COR-L47 (cell line): ENCODE measurements around the gene CDC45.

ENCODE experiments used
- DNase-seq: peaks from one replicate; lab custom pipeline; 2025; lab: John Stamatoyannopoulos, UW

The CDC45 gene

DNA sequence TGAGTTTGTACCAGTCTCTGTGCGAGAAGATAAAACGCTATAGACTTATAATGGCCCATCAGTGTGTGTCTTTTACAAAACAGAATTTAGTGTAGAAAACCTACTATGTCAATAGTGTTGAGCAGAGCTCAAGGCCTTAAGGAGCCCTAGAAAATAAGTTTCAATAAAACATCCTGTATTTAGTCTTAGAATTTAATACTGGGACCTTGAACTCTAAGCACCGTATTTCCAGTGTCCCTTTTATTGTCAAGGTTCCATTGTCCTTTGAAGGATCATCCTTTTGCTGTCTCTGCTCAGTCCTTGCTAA is 16.6 kb downstream of the CDC45 start:
- DNase-seq = no peak

DNA sequence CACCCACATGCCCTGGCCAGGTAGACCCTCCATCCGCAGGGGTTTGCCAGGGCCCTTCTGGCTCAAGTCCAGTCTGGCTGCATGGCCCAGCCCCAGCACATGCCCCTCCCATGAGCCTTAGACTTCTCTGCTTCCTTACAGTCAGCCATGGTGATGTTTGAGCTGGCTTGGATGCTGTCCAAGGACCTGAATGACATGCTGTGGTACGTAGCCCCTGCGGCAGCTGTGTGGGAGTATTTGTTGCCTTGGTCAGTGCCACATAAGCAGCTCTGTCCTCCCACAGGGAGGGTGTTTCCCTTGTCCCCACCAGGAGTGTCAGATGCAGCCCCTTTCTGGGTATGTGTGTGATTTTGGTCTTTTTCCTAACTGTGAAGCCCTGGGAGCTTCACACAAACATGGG is 17.5 kb downstream of the CDC45 start:
- peak; percentile 82 for DNase-seq

DNA sequence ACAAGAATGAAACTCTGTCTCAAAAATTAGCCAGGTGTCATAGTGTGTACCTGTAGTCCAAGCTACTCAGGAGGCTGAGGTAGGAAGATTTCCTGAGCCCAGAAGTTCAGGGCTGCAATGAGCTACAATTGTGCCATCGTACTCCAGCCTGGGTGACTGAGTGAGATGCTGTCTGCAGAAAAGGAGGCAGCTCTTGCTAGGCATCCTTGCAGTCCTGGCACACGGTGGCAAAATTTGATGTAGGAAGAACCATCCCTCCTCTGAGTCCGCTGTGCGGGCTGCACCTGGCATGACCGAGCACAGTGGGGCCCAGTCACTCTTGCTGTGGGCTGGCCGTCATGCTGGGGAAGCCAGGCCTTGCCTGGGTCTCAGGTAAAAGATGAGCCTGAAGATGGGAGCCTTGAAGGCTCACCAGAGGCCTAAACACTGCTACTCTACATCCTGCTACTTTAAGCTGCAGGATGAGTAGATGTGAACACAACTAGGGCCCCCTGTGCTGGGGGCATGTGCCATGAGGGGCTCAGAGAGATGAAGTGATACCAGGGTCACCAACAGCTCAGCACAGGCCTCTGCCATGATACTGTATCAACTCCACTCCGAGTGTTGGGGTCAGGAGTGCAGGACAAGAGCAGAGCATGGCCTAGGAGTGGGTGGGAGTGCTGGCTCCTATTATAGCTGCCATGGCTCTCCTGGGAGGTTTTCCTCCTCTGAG is 18.6 kb downstream of the CDC45 start:
- no peak for DNase-seq

DNA sequence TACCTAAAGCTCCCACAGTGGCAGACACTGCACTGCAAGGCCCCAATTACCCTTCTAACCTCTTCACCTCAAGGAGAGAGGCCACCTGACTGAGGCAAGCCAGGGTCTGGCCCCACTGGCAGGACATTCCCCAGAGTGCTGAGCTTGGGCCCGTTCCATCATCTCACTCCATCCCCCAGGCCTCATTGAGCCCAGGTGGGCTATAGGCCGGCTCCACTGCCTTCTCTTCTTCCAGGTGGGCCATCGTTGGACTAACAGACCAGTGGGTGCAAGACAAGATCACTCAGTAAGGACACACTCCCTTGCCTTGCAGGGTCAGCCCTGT is 19.1 kb downstream of the CDC45 start:
- DNase-seq = no peak

DNA sequence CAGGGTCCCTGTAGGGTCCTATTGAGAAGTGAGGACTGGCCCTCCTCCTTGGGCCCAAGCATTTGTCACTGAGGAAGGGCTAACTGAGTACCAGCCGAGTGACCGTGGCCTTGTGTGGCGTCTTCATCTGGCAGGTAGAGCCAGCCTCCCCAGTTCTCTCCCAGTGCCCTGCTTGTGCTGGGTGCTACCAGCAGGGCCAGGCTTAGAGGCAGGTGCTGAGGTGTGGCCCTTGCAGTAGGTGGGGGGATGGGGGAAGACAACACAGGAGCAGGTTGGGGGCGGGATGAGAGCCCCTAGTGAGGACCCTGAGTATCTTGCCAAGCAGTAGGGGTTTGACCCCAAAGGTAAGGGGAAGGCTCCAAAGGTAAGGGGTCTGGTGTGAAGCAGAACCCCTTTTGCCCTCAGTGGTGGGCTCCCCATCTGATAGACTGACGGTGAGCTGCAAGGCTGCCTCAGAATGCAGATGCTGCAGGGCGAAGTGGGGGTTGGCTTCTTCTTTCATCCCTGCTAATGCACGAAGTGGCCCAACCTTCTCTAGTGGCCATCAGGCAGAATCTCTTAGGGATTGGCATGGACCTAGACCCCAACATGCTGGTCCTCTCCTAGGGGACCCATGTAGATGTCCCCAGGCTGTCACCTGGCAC is 19.6 kb downstream of the CDC45 start:
- DNase-seq = no peak

DNA sequence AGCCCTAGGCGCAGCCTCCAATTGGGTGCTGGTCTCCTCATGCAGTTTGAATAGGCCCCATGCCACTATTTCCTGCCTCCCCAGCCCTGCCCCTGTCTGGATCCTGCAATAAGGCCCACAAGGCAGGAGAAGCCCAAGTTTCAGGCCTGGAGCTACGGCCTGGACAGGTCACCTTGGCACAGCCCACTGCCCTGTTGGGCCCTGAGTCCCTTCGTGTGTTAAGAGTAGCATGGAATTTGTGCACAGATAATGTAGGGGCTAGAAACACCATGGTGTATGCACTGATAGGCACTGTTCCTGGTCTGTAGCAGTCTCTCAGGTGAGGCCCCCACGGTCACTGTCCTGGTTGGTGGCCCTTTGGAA is 20.1 kb downstream of the CDC45 start:
- DNase-seq = no peak

DNA sequence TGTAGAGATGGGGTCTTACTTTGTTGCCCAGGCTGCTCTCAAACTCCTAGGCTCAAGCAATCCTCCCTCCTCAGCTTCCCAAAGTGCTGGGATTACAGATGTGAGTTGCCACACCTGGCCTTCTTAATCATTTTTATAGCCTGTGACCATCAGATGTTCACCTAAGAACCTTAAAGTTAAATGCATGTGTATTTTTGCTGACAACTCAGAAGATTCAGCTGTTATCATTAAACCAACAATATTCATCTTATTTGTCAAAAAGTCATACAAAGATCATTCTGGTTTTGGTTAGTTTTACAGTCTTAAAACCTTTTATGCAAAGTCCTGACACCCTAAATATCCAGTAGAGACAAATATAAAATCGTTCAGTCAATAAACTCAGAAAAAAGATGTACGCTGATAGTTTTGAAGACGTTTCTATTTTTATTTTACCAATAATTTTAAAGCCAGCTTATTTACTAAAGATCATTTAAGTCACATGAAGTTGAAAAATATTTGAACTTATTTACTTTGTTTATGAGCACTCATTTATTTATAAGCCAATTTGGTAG is 22.3 kb downstream of the CDC45 start:
- no peak for DNase-seq

DNA sequence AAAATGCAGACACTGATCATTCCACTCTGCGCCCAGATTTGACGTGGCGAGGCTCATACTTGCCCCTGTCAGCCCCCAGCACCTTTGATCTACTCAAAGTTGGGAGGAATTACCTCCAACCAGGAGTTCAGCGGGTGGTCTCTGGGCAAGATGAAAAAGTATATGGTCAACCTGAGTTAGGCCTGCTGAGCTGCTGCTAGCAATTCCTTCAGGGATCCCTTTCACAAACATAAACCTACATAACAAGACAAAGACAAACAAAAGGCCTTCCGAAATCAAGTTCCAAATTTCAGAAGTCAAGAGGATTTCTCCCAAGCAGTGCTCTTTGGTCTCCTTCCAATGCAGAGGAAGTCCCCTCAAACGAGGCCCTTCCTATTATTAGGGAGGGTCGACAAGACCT is 23.6 kb downstream of the CDC45 start:
- DNase-seq = no peak

DNA sequence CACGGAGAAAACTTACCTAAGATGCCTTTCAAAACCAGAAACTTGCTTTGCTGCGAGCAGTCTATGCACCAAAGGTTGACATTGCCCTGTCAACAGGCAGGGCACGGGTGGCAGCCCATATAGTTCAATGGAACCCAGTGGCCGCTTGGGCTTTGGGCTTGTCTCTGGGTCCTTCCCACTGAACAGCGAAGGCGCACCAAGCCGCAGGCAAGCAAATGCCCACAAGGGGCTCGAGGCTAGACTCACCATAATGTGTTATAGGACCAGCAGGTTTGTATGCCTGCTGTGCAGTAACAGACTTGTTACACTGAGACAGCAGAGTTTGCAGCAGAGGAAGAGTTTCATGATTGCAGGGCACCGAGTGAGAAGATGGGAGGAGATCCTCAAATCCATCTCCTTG is 24.1 kb downstream of the CDC45 start:
- DNase-seq = no peak

DNA sequence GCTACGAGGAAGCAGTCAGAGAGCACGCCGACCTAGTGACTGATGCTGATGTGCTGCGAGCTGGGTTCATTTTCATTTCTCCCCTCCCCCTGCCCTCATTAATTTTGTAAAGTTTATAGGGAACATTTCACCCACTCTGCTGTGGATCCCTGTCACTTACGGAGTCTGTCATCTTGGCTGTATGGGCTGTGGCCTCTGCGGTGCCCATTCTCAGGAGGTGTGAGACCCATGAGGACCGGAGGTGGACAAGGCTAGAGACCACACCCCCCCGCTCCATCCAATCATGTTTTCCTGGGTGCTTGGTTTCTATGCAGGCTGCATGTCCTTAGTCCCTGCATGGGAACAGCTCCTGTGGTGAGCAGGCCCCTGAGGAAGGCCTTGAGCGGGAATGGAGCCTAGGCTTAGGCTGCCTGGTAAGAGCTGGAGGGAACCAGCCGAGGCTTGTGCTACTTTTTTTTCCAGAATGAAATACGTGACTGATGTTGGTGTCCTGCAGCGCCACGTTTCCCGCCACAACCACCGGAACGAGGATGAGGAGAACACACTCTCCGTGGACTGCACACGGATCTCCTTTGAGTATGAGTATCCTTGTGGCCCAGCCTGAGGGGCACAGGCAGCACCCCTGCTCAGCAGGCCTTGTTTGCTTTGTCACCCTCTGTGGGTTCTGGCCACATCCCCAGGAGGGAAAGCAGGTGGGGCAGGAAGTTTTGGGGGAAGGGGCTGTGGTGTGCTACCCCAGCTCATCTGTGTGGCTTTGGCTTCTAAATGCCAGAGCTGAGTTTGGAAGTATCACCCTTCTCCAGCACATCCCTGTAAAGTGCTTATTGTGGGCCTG is 25.4 kb downstream of the CDC45 start:
- no peak for DNase-seq

DNA sequence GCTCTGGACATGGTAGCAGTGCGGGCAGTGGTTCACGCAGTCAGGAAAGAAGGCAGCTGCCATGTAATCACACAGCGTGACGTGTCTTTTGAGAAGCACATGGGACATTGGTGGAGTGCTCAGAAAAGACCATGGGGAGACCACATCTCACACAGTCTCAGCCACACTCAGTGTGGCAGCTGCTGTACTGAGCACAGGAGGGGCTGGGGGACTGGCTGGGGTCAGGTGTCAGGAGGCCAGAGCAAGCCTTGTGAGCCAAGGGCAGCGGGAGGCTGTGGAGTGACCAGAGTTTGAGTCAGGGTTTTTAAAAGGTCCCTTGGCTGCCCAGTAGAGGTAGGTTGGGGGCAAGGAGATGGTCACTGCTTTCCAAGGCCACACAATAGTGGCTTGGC is 26.0 kb downstream of the CDC45 start:
- no peak for DNase-seq

DNA sequence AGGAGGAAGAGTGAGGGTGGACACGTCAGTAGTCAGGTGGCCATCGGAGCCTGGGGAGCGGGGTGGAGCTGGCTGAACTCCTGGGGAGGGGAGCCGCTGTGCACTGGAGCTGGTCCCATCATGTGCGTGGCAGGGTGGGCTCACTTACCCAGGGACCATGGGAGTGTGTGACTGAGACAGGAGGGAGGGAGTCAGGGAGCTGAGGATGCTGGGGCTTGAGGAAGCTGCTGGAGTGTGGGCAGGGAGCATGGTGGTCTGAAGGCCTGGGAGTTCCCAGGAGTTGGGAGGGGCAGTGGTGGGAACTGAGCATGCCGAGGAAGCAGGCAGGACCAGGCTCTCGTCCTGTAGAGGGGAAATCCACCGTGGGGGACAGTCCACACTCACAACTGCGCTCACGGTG is 26.5 kb downstream of the CDC45 start:
- no peak for DNase-seq

DNA sequence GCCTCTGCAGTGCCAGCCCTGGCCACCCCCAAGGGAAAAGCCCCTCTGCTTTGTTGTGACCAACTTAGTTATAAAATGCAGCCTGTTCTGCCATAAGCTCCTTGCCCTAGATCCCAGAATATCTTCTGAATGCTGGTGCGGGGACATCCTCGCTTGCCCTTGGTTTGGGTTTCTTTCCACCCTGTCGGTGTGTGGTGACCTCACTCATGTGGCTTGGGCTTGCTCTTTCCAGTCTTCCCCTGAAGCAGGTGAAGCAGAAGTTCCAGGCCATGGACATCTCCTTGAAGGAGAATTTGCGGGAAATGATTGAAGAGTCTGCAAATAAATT is 27.8 kb downstream of the CDC45 start:
- no peak for DNase-seq

DNA sequence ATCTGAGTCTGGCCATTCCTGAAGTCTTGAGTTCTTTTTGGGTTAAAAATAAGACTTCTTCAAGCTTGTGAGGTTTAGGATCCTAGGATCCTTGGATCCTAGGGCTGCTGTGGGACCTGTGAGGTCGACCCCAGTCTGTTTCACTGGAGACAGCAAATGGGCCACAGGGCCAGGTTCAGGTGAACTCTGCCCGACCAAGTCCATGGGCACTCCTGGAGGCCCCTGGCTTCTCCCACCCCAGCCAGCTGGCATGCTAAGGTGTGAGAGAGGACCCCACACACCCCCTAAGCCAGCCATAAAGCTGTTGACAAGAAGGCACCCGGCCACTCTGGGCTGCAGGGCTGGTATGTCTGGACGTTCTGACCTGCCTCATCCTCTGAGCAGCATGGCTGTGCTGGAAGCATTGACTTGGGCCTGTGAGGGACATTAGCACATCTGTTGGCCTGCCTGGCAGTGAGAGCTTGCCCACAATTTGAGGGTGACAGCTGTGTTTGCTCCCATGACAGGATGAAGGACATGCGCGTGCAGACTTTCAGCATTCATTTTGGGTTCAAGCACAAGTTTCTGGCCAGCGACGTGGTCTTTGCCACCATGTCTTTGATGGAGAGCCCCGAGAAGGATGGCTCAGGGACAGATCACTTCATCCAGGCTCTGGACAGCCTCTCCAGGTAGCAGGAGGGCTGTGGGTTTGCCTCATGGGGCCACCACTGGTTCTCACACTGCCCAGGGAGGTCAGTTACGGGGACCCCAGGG is 28.5 kb downstream of the CDC45 start:
- no peak for DNase-seq

DNA sequence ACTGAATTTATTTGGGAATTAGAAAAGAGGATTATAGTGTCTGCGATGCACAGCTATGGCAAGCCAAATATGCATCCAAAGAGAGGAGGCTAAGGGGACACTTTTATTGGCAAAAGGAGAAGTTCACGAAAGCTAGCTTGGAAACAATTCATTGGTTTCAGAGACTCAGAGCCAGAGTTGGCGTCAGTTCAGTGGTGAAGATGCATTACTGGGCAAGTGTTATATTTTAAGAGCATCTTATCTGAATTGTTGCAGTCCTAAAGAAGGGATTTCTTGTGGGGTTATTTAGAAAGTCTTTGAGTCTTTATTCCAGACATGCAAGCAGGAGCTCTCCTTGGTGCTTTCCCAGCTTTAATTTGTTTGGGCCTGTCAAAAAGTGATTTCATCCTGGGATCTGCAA is 29.5 kb downstream of the CDC45 start:
- no peak for DNase-seq

DNA sequence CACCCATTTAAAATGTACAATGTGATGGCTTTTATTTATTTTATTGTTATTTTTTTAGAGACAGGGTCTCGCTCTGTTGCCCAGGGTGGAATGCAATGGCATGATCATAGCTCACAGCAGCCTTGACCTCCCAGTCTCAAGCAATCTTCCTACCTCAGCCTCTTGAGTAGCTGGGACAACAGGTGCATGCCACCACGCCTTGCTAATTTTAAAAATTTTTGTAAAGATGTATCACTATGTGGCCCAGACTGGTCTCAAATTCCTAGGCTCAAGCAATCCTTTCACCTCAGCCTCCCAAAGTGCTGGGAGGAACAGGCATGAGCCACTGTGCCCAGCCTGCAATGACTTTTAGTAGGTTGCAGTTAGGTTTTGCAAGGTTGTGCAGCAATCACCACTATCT is 30.2 kb downstream of the CDC45 start:
- no peak for DNase-seq

DNA sequence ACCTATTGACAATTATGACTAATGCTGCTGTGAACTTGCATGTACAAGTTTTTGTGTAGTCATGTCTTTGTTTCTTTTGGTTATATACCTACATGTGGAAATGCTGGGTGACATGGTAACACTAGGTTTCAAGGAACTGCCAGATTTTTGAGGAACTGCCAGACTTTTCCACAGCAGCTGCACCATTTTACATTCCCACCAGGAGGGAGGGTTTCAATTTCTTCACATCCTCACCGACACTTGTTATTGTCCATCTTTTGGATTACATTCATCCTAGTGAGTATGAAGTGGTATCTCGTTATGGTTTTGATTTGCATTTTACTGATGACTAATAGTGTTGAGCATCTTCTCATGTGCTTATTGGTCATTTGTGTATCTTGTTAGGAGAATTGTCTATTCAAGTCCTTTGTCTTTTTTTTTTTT is 31.2 kb downstream of the CDC45 start:
- DNase-seq = no peak

DNA sequence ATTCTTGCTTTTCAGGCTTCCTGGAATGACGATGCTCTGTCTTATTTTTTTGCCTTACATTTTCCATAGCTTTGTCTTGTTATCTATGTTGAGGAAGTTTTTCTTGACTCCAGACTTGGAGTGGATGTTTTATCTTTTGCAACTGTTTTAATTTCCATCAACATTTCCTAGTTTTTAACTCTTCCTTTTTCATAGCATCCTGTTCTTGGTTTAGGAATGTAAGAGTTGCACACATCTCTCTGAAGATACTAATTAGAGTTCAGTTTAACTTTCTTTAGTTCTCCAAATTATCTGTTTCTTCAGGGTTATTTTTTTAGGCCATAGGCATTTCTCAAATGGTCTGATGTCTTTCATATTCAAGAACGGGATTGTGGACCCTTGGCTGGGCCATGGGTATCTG is 34.1 kb downstream of the CDC45 start:
- DNase-seq = no peak

DNA sequence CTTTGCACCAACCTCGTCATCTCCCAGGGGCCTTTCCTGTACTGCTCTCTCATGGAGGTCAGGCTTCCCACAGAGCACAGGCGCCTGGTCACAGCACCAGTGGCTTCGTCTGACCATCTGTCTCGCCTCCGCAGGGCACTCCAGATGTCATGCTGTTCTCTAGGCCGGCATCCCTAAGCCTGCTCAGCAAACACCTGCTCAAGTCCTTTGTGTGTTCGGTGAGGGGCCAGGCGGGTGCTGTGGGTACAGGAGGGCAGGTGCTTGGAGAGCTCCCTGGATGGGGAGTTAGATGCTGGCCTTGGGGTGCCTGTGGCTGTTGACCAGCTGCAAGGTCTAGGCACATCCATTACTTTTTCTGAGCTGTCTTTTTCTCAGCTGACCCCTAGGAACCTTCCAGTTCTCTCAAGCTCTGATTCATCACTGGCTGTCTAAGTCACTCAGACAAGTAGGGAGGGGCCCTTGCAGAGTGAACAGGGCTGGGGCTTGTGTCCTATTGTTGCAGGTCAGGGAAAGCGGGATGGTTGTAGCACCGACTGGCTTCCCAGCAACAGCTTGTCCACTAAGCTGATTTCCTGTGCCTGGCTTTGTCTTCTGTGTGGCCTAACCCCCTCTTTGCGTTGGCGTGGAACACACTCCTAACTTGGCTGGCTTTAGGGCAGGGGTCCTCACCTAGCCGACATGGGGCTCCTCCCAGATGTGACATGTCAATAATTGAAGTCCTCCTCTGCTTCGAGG is 35.3 kb downstream of the CDC45 start:
- DNase-seq = peak; percentile 88

DNA sequence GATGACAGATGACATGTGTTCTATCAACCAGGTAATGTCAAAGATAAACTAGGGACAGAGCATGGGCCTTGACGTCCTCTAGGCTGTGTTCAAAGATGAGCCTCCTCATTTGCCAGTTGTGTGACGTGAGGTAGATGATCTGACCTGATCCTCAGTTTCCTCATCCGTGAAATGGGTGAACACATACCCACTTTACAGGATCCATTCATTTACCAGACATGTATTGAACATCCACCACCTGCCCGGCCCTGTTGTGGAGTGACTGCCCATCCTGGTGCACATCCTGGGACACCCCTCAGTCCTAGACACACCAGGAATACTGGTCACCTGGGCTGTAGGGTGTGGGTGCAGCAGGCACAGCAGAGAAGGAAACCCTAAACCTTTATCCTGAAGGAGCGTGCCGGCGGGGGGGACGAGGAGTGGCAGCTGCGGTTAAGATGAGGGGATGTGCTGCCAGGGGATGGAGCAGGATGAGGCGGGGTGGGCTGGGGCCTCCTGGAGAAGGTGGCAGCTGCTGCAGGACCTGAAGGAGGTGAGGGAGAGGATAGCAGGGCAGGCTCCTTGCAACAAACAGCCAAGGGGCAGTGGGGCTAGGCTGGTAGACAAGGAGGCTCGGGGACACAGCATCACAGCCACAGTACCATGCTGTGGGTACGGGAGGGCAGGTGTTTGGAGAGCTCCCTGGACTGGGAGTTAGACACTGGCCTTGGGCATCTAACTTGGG is 36.1 kb downstream of the CDC45 start:
- DNase-seq = no peak
